Measurements from ENCODE around the gene COL13A1. TPM values are rescaled to one million over a fixed set of nuclear protein-coding genes. Genes with fewer than 3 reads are reported as not detected.

COL13A1 gene
- total RNA-seq, 4 donors from 2014 or later, result 1.2 to 4.2 (median 2.6) TPM

DNA sequence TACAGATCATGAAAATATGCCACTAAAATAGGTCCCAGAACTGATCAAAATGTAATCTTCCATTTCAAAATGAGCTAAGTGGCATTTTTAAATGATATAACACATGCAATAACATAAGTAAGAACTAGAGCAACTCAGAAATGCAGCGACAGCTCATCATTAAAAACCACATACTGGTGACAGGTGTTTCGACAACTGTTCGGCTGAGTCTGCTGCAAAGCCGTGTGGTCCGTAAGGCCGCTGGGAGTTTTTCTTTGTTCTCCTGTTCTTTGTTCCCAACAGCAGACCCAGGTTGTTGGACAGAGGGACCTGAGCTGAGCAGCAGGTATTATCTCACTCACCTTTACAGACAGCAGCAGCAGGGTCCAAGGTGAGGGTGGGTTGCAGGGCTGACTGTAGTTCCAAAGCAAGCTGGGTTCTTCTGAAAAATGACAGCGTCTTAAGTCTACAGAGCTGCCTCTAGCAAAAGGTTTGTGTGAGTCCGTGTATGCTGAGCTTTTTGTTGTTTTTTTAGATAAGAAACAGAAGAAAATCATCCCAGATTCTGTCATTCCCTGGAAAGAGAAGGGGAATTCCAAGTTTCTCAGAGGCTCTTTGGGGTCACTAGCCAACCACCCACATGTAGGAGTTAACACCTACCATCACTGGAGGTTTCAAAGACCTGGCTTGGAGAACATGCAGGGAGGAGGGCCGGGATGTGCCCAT is 205.6 kb downstream of the COL13A1 start:
- DNase-seq (ENCODE audit: extremely low spot score), result no peak
- Histone ChIP-seq H3K36me3 (no peaks in the 10 kb centered on the region), H3K4me3 (no peak overlapping the region), H3K27me3 (no peaks in the 10 kb centered on the region), H3K4me1 (no peaks in the 10 kb centered on the region), H3K27ac (replicated peaks in 1 of 4) (no peak overlapping the region), H3K9me3 (no peaks in the 10 kb centered on the region)
- TF ChIP-seq, protein P1, sequence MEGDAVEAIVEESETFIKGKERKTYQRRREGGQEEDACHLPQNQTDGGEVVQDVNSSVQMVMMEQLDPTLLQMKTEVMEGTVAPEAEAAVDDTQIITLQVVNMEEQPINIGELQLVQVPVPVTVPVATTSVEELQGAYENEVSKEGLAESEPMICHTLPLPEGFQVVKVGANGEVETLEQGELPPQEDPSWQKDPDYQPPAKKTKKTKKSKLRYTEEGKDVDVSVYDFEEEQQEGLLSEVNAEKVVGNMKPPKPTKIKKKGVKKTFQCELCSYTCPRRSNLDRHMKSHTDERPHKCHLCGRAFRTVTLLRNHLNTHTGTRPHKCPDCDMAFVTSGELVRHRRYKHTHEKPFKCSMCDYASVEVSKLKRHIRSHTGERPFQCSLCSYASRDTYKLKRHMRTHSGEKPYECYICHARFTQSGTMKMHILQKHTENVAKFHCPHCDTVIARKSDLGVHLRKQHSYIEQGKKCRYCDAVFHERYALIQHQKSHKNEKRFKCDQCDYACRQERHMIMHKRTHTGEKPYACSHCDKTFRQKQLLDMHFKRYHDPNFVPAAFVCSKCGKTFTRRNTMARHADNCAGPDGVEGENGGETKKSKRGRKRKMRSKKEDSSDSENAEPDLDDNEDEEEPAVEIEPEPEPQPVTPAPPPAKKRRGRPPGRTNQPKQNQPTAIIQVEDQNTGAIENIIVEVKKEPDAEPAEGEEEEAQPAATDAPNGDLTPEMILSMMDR (IDR thresholded peaks at IDR 0.05), result no peak
- no peak for TF ChIP-seq POLR2AphosphoS5 (IDR thresholded peaks at IDR 0.05)
- no peak for TF ChIP-seq EP300 (IDR thresholded peaks at IDR 0.05)
- TF ChIP-seq POLR2A (IDR thresholded peaks at IDR 0.05; ENCODE audit: low read depth), result no peak
- WGBS, result 84% methylated on average over 8 of the region's 9 CpGs
- intact Hi-C loops (cut with DNase I), result no loop called here

Other genes starting within 250 kb of the COL13A1 start
- under 1 TPM in 1 of 4 donors, not detected in 3; 0.66 TPM for gene NEUROG3, start 228.5 kb upstream of the COL13A1 start, total RNA-seq
- gene FAM241B, start 171.7 kb upstream of the COL13A1 start, total RNA-seq, result 1 to 10 TPM; 2.0 to 9.1 (median 6.5) TPM